H1 (cell line): ENCODE data around the gene DMPK.

ENCODE experiments used
- ATF3 ChIP-seq: IDR thresholded peaks from 2 replicates; pipeline ENCODE4 v1.6.1; 2011; ENCODE audit warnings: low read depth, mild to moderate bottlenecking, low read length; ENCODE audit not compliant: insufficient read depth
- POLR2AphosphoS5 ChIP-seq: IDR thresholded peaks from 2 replicates; pipeline ENCODE4 v1.6.1; 2011; ENCODE audit warnings: low read depth, low read length
- USF2 ChIP-seq: IDR thresholded peaks from 2 replicates; pipeline ENCODE4 v1.6.1; 2011; ENCODE audit warnings: low read length, improper control_type of control experiment

GRCh38 chr19:45789035-45789786 is 6.9 kb upstream of the DMPK start:
- TF ChIP-seq USF2 (no peak), POLR2AphosphoS5 (no peak), ATF3 (no peak)
